HEK293T (cell line): ENCODE measurements around the gene THUMPD1.

Experiments used
- FOXA1 ChIP-seq: fragments of 450-650 bp; IDR thresholded peaks from 2 replicates; pipeline ENCODE4 v1.6.1; 2016; ENCODE audit warnings: mild to moderate bottlenecking
- SUZ12 ChIP-seq: fragments of 450-650 bp; IDR thresholded peaks from 2 replicates; pipeline ENCODE4 v1.6.1; 2016; ENCODE audit warnings: mild to moderate bottlenecking
- TARDBP ChIP-seq: fragments of 450-650 bp; IDR thresholded peaks from 2 replicates; pipeline ENCODE4 v1.6.1; 2016
- TF ChIP-seq, protein P1 (sequence below): fragments of 450-650 bp; IDR thresholded peaks from 2 replicates; pipeline ENCODE4 v1.6.1; 2016

DNA sequence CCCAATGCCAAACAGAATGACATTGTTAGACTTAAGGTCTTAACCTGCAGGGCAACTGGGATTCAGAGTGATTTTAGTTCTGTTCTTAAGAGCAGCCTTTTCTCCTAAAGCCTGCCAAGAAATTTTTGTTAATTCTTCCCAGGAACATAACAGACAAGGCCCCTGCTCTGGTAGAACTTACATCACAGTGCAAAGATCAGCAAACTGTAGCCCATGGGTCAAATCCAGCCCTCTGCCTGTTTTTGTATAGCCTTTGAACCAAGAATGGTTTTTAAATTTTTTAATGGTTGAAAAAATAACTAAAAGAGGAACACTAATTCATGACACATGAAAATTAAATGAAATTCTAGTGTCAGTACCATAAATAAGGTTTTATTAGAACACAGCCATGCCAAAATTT lies 26.0 kb upstream of the THUMPD1 start:
- no peak for TF ChIP-seq FOXA1
- TF ChIP-seq SUZ12, result no peak
- TF ChIP-seq TARDBP, result no peak
- TF ChIP-seq, protein P1, sequence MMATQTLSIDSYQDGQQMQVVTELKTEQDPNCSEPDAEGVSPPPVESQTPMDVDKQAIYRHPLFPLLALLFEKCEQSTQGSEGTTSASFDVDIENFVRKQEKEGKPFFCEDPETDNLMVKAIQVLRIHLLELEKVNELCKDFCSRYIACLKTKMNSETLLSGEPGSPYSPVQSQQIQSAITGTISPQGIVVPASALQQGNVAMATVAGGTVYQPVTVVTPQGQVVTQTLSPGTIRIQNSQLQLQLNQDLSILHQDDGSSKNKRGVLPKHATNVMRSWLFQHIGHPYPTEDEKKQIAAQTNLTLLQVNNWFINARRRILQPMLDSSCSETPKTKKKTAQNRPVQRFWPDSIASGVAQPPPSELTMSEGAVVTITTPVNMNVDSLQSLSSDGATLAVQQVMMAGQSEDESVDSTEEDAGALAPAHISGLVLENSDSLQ, result no peak
